ENCODE data around the gene HIBCH.

HIBCH gene

DNA sequence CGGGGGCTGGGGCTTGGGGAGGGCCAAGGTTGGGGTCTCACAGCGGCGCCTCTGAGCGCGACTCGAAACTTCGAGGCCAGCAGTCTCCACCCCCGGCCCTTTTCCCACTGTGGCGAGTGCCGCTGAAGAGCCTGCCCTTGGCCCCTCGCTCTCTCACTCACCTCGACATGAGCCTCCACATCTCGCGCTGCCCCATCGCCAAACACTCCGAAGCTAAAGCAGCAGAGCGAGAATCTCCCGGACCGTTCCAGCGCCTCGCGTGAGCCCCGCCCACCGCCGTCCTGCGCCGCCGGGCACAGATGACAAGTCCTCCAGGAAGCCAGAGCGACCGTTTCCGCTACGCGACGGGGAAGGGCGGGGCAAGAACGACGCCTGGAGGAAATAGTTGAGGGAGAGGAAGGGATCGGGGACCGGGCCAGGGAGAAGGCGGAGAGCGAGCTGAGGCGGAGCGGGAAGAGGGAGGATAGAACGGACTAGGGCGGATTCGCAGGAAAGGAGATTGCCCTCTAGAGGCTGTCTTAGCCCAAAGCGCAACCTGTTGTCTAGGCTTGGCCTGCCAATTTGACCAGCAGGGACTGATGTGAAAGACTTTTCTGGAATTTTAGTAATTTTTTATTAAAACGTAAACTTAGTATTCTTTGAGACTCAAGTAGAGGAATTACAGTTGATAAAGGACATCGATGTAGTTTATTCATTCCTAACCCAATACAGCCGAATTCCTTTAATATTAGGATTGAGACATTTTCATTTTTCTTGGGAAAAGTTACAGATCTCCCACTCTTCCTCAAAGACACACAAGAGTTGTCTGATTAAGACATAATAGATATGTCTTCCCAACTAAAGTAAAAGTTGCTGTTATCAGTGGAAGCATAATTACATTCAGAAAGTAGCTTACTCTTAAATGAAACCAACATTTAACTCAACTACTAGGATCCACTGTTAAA is at the start of gene HIBCH:
Gene HIBCH (minus strand): TSS at position 272 of the 944 bp plus-strand sequence. CDS start 76 bp downstream, at position 196.
- in situ Hi-C loops (cut with MboI; ENCODE audit: low pct_unique_long_range_greater_than_20kb, low sequenced_read_pairs, unreplicated experiment): no loop called here
- TF ChIP-seq, protein P1, sequence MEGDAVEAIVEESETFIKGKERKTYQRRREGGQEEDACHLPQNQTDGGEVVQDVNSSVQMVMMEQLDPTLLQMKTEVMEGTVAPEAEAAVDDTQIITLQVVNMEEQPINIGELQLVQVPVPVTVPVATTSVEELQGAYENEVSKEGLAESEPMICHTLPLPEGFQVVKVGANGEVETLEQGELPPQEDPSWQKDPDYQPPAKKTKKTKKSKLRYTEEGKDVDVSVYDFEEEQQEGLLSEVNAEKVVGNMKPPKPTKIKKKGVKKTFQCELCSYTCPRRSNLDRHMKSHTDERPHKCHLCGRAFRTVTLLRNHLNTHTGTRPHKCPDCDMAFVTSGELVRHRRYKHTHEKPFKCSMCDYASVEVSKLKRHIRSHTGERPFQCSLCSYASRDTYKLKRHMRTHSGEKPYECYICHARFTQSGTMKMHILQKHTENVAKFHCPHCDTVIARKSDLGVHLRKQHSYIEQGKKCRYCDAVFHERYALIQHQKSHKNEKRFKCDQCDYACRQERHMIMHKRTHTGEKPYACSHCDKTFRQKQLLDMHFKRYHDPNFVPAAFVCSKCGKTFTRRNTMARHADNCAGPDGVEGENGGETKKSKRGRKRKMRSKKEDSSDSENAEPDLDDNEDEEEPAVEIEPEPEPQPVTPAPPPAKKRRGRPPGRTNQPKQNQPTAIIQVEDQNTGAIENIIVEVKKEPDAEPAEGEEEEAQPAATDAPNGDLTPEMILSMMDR (IDR thresholded peaks at IDR 0.05; ENCODE audit: extremely low read depth, insufficient read depth, missing control alignments): peak; percentile 39

GRCh38 chr2:190367091-190367490 is 47.5 kb upstream of the HIBCH start:
- DNase-seq (ENCODE audit: low spot score): no peak
- TF ChIP-seq, protein P1 (IDR thresholded peaks at IDR 0.05; ENCODE audit: extremely low read depth, insufficient read depth, missing control alignments): no peak
- in situ Hi-C loops (cut with MboI; ENCODE audit: low pct_unique_long_range_greater_than_20kb, low sequenced_read_pairs, unreplicated experiment): no loop called here

More for the DNA sequence above, at the start of gene HIBCH:
- peak; percentile 77 for DNase-seq (ENCODE audit: low spot score)

DNA sequence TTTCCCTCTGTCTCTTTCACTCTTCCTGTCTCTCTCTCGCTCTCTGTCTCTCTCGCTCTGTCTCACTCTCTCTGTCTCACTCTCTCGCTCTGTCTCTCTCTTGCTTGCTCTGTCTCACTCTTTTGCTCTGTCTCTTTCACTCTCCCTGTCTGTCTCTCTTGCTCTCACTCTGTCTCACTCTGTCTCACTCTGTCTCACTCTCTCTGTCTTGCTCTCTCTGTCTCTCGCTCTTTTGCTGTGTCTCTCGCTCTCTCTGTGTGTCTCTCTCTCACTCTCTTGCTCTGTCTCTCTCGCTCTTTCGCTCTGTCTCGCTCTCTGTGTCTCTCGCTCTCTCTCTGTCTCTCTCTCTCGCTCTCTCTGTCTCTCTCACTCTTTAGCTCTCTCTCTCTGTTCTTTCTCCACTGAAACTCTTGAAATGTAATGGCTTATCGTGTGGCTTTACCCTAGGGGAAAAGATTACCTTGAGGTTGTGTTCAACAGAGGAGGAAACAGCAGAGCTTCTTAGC is 46.7 kb upstream of the HIBCH start:
- TF ChIP-seq, protein P1 (IDR thresholded peaks at IDR 0.05; ENCODE audit: extremely low read depth, insufficient read depth, missing control alignments): no peak
- no peak for DNase-seq (ENCODE audit: low spot score)
- in situ Hi-C loops (cut with MboI; ENCODE audit: low pct_unique_long_range_greater_than_20kb, low sequenced_read_pairs, unreplicated experiment): no loop called here

DNA sequence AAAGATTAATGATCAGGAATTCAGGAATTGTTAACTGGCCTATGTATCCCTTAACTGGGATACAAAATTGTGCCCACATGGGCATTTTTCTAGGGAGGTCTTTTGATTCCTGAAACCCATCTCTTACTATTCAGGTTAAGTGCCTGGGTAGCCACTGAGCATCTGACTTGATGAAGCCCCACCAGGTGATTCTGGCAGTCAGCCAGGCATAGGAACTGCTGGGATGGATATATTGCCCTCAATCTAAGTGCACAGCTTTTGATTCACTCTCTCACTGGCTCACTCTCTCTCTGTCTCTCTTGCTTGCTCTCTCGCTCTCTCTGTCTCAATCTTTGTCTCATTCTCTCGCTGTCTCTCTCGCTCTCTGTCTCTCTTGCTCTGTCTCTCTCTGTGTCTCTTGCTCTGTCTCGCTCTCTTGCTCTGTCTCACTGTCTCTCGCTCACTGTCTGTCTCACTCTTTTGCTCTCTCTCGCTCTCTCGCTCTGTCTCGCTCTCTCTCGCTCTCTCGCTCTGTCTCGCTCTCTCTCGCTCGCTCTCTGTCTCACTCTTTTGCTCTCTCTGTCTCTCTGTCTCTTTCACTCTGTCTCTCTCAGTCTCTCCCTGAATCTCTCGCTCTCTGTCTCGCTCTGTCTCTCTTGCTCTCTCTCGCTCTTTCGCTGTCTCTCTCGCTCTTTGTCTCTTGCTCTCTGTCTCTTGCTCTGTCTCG is 46.0 kb upstream of the HIBCH start:
- in situ Hi-C loops (cut with MboI; ENCODE audit: low pct_unique_long_range_greater_than_20kb, low sequenced_read_pairs, unreplicated experiment): no loop called here
- TF ChIP-seq, protein P1 (IDR thresholded peaks at IDR 0.05; ENCODE audit: extremely low read depth, insufficient read depth, missing control alignments): no peak
- DNase-seq (ENCODE audit: low spot score): no peak

GRCh38 chr2:190362894-190363293 is 43.3 kb upstream of the HIBCH start:
- TF ChIP-seq, protein P1 (IDR thresholded peaks at IDR 0.05; ENCODE audit: extremely low read depth, insufficient read depth, missing control alignments): no peak
- in situ Hi-C loops (cut with MboI; ENCODE audit: low pct_unique_long_range_greater_than_20kb, low sequenced_read_pairs, unreplicated experiment): no loop called here
- no peak for DNase-seq (ENCODE audit: low spot score)

GRCh38 chr2:190361572-190361971 is 41.9 kb upstream of the HIBCH start:
- in situ Hi-C loops (cut with MboI; ENCODE audit: low pct_unique_long_range_greater_than_20kb, low sequenced_read_pairs, unreplicated experiment): no loop called here
- no peak for DNase-seq (ENCODE audit: low spot score)
- TF ChIP-seq, protein P1 (IDR thresholded peaks at IDR 0.05; ENCODE audit: extremely low read depth, insufficient read depth, missing control alignments): no peak

Data from GM13977 (cell line).